Keratinocyte (primary cell): ENCODE measurements around the gene FAM162B. TPM values are rescaled to one million over a fixed set of nuclear protein-coding genes. Genes with fewer than 3 reads are reported as not detected.

ENCODE experiments used
- DNase-seq: peaks from one replicate; pipeline ENCODE4 v3.0.0-alpha.2; 2011; ENCODE audit warnings: low read depth, missing footprints, low spot score
- FAIRE-seq: peaks from 2 replicates; lab custom pipeline; 2011; peaks lifted over from hg19 to GRCh38; lab: Jason Lieb, UNC
- H2AFZ ChIP-seq: 2 replicates; pipeline ENCODE4 v1.6.0; 2012; ENCODE audit warnings: low read length, control low read depth, inconsistent platforms; ENCODE audit not compliant: control insufficient read depth
- H3K27ac ChIP-seq: 2 replicates; pipeline ENCODE4 v1.5.1; 2011; ENCODE audit warnings: low read length; ENCODE audit not compliant: control insufficient read depth, insufficient read depth
- H3K27me3 ChIP-seq: 3 replicates; pipeline ENCODE4 v1.6.0; 2011; ENCODE audit warnings: low read length; ENCODE audit not compliant: control insufficient read depth, insufficient read depth; ENCODE audit errors: extremely low read depth
- H3K36me3 ChIP-seq, 2 experiments: 2 replicates in 1 of 2; 3 replicates in 1 of 2; pipeline ENCODE4 v1.5.1; 2011; ENCODE audit warnings: low read length in 2 of 2, mild to moderate bottlenecking in 1 of 2; ENCODE audit not compliant: control insufficient read depth in 2 of 2, insufficient read depth in 2 of 2; ENCODE audit errors: extremely low read depth in 1 of 2
- H3K4me1 ChIP-seq: 3 replicates; pipeline ENCODE4 v1.5.1; 2011; ENCODE audit warnings: low read length; ENCODE audit not compliant: control insufficient read depth, insufficient read depth; ENCODE audit errors: extremely low read depth
- H3K4me2 ChIP-seq: 3 replicates; pipeline ENCODE4 v1.6.0; 2011; ENCODE audit warnings: low read depth, low read length; ENCODE audit not compliant: control insufficient read depth, insufficient read depth; ENCODE audit errors: extremely low read depth
- H3K4me3 ChIP-seq, 3 experiments: fragments of 200-600 bp in 1 of 3; sonication (generic) in 1 of 3; 2 replicates in 2 of 3; 3 replicates in 1 of 3; pipeline ENCODE4 v1.5.1; 2011 to 2016; ENCODE audit warnings: low read length in 3 of 3, mild to moderate bottlenecking in 3 of 3, control low read depth in 2 of 3, inconsistent platforms in 1 of 3, low read depth in 1 of 3, mixed read lengths in 1 of 3, mixed run types in 1 of 3, moderate library complexity in 1 of 3; ENCODE audit not compliant: control insufficient read depth in 2 of 3, insufficient read depth in 2 of 3; ENCODE audit errors: extremely low read depth in 1 of 3
- H3K79me2 ChIP-seq: 2 replicates; pipeline ENCODE4 v1.6.0; 2012; ENCODE audit warnings: low read length; ENCODE audit not compliant: control insufficient read depth, insufficient read depth
- H3K9ac ChIP-seq: 3 replicates; pipeline ENCODE4 v1.6.0; 2011; ENCODE audit warnings: low read length; ENCODE audit not compliant: control insufficient read depth, insufficient read depth; ENCODE audit errors: extremely low read depth
- H3K9me1 ChIP-seq: 3 replicates; pipeline ENCODE4 v1.6.0; 2011; ENCODE audit warnings: low read length; ENCODE audit not compliant: control insufficient read depth, insufficient read depth; ENCODE audit errors: extremely low read depth
- H3K9me3 ChIP-seq: 2 replicates; pipeline ENCODE4 v1.5.1; 2012; ENCODE audit warnings: low read depth, low read length; ENCODE audit not compliant: control insufficient read depth
- H4K20me1 ChIP-seq: 3 replicates; pipeline ENCODE4 v1.6.0; 2011; ENCODE audit warnings: low read length; ENCODE audit not compliant: control insufficient read depth, insufficient read depth; ENCODE audit errors: extremely low read depth
- EZH2 ChIP-seq: IDR thresholded peaks from one replicate; pipeline ENCODE4 v1.6.1; 2012; ENCODE audit warnings: inconsistent platforms, mild to moderate bottlenecking, low read length, moderate library complexity
- dilution Hi-C: fragments of 300-500 bp; cut with MboI; formaldehyde crosslinking; loops from one replicate; pipeline ENCODE4 v1.7.0; 2020; ENCODE audit warnings: low sequenced_read_pairs; ENCODE audit not compliant: extremely low pct_ligation_motif_present
- polyA plus RNA-seq, 5 experiments: library from polyadenylated mRNA; depleted of rRNA in 3 of 5; stranded (reverse) in 3 of 5; stranded (forward) in 1 of 5; unstranded in 1 of 5; fragments of >200 nt; gene quantifications; 1 replicate in 1 of 5; 2 replicates in 3 of 5; 3 replicates in 1 of 5; pipeline versions ENCODE4 v1.2.1 to v1.2.3, GENCODE V29; 2011 to 2012; ENCODE audit warnings: missing spikeins in 2 of 5, low read depth in 1 of 5, low replicate concordance in 1 of 5
- TF ChIP-seq, protein P1 (sequence below), 3 experiments: IDR thresholded peaks in 1 of 3; conservative IDR thresholded peaks in 1 of 3; optimal IDR thresholded peaks in 1 of 3; 2 replicates in 2 of 3; 3 replicates in 1 of 3; pipeline versions ENCODE3 to v1.5.1; 2011; ENCODE audit warnings: low read length in 3 of 3, mild to moderate bottlenecking in 3 of 3, moderate library complexity in 2 of 3, control low read depth in 1 of 3, inconsistent platforms in 1 of 3; ENCODE audit not compliant: insufficient read depth in 2 of 3; ENCODE audit errors: extremely low read depth in 1 of 3

The FAM162B gene
- polyA plus RNA-seq, 1 donor (not counting 4 experiments of a cell fraction or from before 2014, with no cell fraction given), result not detected

DNA sequence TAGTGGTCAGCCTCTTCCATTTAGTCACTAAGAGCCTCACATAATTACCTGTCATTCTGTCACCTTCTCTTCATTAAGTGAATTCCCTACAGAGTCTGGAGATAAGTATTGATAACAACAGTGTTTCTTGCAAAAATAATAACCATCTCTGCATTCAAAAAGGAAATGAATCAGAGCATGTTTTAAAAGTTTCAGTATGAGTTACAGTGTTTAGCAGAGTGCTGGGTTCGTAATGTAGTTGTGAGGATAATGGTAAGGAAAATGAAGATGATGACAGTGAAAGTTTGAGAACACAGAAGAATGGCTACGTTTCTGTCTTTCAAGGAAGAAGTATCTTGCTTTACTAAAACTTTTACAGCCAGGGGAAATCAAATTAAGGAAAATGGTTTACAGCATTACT is 32.1 kb upstream of the FAM162B start:
- no peaks in the 10 kb centered on the region for H3K9me3 ChIP-seq
- H3K27me3 ChIP-seq, result no peaks in the 10 kb centered on the region
- dilution Hi-C loops, result no loop called here
- no peaks in the 10 kb centered on the region for H3K79me2 ChIP-seq
- H3K27ac ChIP-seq, result no peak overlapping the region
- H3K36me3 ChIP-seq, result no peaks in the 10 kb centered on the region
- no peak overlapping the region for H2AFZ ChIP-seq
- FAIRE-seq, result no peak
- no peak for DNase-seq
- H3K9me1 ChIP-seq, result no peaks in the 10 kb centered on the region
- no peak overlapping the region for H3K4me3 ChIP-seq
- TF ChIP-seq, protein P1, sequence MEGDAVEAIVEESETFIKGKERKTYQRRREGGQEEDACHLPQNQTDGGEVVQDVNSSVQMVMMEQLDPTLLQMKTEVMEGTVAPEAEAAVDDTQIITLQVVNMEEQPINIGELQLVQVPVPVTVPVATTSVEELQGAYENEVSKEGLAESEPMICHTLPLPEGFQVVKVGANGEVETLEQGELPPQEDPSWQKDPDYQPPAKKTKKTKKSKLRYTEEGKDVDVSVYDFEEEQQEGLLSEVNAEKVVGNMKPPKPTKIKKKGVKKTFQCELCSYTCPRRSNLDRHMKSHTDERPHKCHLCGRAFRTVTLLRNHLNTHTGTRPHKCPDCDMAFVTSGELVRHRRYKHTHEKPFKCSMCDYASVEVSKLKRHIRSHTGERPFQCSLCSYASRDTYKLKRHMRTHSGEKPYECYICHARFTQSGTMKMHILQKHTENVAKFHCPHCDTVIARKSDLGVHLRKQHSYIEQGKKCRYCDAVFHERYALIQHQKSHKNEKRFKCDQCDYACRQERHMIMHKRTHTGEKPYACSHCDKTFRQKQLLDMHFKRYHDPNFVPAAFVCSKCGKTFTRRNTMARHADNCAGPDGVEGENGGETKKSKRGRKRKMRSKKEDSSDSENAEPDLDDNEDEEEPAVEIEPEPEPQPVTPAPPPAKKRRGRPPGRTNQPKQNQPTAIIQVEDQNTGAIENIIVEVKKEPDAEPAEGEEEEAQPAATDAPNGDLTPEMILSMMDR (optimal IDR thresholded peaks at IDR 0.05 in 1 of 3, IDR thresholded peaks at IDR 0.05 in 1 of 3, conservative IDR thresholded peaks at IDR 0.05 in 1 of 3; ENCODE audit: extremely low read depth in 1 of 3, insufficient read depth in 2 of 3, low read length in 3 of 3), result no peak
- TF ChIP-seq EZH2, result no peak
- no peak overlapping the region for H3K4me2 ChIP-seq
- H4K20me1 ChIP-seq, result no peaks in the 10 kb centered on the region
- no peak overlapping the region for H3K9ac ChIP-seq
- H3K4me1 ChIP-seq, result no peaks in the 10 kb centered on the region

GRCh38 chr6:116793224-116793623 is 27.7 kb upstream of the FAM162B start:
- H3K9me1 ChIP-seq, result no peaks in the 10 kb centered on the region
- H2AFZ ChIP-seq, result no peak overlapping the region
- no peak overlapping the region for H3K4me2 ChIP-seq
- H4K20me1 ChIP-seq, result no peaks in the 10 kb centered on the region
- H3K36me3 ChIP-seq, result no peaks in the 10 kb centered on the region
- FAIRE-seq, result no peak
- TF ChIP-seq EZH2, result no peak
- H3K9me3 ChIP-seq, result no peaks in the 10 kb centered on the region
- no peaks in the 10 kb centered on the region for H3K27me3 ChIP-seq
- no peak overlapping the region for H3K4me3 ChIP-seq
- dilution Hi-C loops, result no loop called here
- no peak overlapping the region for H3K27ac ChIP-seq
- DNase-seq, result no peak
- H3K4me1 ChIP-seq, result no peaks in the 10 kb centered on the region
- no peaks in the 10 kb centered on the region for H3K79me2 ChIP-seq
- no peak overlapping the region for H3K9ac ChIP-seq

DNA sequence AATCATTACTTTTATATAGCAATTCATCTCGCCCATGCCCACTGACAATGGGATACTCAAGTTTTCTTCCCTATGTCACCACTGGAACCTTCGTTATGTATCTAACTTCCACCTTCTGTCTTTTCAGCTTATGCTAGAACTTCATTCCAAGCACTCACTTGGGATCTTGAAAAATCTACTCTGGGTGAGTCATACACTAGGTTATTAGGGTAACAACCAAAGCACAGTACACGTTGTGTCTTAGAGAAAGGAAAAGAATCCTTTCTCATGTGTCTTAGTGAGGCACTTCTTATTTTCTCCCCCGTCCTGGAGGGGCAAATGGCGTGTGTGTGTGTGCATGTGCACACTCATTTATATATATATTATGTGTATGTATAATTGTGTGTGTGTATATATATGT is 18.3 kb upstream of the FAM162B start:
- Histone ChIP-seq H3K27me3 (no peaks in the 10 kb centered on the region), H3K36me3 (no peaks in the 10 kb centered on the region), H3K4me1 (no peaks in the 10 kb centered on the region), H2AFZ (no peak overlapping the region), H3K4me2 (no peak overlapping the region), H3K9me1 (no peaks in the 10 kb centered on the region), H4K20me1 (no peaks in the 10 kb centered on the region), H3K9ac (no peak overlapping the region), H3K9me3 (no peaks in the 10 kb centered on the region), H3K79me2 (no peaks in the 10 kb centered on the region), H3K4me3 (no peak overlapping the region), H3K27ac (no peak overlapping the region)
- FAIRE-seq (no peak), DNase-seq (no peak)
- dilution Hi-C loops, result no loop called here
- no peak for TF ChIP-seq EZH2
- TF ChIP-seq, protein P1 (optimal IDR thresholded peaks at IDR 0.05 in 1 of 3, IDR thresholded peaks at IDR 0.05 in 1 of 3, conservative IDR thresholded peaks at IDR 0.05 in 1 of 3; ENCODE audit: extremely low read depth in 1 of 3, insufficient read depth in 2 of 3, low read length in 3 of 3), result no peak
